HG03159 (cell line): ENCODE data around the gene HPD.
A peak's percentile ranks its signal among the peaks of the same experiment; 100 is the strongest.

ENCODE experiments used
- ATAC-seq: cut with Tn5 transposase; IDR thresholded peaks from one replicate; pipeline ENCODE4 v1.9.1; 2021; ENCODE audit warnings: mild to moderate bottlenecking, moderate library complexity; ENCODE audit not compliant: unreplicated experiment

Gene HPD

DNA sequence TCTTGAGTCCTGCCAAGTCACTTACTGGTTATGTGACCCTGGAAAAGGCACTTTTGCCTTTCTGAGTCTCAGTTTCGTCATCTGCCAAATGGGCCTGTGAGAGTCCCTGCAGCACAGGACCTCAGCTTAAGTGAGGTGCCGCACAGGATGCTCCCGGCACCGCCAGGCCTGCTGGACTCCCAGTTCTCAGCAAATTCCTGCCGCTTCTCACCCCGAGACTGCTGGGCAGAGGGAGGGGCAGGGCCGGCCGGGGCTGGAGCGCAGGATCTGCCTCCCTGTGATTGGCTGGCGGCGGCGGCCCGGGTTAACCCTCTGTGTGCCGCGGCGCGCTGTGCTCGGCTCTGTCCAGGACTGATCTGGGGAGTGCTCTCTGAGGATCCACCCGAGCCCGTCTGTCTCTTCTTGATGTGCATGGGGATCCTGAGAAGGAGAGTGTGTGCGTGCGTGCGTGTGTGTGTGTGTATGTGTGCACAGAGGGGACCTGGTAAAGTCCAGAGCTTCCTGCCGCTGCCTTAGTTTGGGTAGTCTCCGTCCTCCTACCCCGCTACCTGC, 46.3 kb downstream of the HPD start:
- no peak for ATAC-seq

DNA sequence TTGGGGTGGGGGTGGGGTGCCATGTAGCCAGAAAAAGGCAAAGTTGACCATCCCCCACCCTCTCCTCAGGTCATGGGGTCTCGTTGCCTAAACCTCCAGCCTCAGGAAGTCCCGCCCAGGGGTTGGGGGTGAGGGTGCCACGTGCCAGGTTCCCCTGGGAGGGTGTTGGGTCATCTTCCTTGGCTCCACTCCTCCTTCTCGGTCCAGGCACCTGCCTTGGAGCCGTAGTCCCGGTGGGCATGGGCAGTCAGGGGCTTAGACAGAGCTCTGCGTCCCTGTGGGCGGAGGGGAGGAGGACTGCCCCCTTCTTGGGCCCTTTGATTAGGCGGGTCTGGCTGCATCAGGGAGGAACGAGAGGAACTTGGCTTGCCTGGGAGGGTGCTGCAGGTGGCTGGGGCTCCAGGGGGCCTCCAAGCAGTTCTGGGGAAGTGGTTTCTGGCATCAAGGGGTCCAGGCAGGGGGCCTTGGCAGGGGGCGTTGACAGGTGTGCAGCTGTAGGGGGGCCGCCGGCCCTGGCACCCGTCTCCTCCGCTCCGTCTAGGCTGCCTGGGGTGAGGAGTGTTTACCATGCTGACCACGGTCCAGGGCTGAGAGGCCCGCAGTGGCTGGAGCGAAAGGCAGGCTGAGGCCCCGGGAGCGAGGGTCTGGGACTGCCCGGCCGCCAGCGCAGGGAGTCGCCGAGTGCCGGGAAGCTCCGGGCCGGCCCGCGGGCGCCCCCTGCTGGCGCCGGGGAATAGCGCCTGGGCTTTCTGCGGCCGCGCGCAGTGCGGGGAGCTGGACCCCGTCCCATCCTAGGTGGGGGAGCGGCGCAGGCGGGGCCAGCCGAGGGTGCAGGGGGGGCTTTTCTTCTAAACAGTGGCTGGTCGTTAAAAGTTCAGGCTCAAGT, 47.0 kb downstream of the HPD start:
- ATAC-seq = no peak

DNA sequence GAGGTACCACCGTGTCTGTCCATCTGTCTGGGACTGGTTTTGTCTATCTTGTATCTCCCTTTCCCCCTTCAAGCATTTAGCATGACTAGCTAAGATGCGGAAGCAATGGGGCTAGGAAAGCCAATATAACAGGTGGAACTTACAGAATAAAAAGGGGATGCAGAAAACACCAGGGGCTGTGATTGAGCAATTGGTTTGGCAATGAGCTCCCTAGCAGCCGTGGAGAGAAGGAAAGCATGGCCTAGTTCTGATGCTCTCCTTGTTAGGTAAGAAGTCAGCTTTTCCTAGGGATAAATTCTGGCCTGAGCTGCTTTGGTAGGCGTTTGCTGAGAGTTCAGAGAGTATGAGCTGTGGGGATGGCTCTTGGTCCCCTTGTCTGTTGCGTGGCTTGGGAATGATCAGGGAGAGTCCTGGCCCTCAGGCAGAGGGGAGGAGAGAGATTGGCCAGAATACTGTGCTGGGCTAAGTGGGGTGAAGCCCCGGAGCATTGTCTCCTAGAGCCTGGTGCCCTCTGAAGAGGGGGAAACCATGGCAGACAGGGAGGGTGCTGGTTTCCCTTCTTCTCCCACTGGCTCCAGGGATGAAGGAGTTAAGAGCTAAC, 47.7 kb downstream of the HPD start:
- ATAC-seq = no peak

DNA sequence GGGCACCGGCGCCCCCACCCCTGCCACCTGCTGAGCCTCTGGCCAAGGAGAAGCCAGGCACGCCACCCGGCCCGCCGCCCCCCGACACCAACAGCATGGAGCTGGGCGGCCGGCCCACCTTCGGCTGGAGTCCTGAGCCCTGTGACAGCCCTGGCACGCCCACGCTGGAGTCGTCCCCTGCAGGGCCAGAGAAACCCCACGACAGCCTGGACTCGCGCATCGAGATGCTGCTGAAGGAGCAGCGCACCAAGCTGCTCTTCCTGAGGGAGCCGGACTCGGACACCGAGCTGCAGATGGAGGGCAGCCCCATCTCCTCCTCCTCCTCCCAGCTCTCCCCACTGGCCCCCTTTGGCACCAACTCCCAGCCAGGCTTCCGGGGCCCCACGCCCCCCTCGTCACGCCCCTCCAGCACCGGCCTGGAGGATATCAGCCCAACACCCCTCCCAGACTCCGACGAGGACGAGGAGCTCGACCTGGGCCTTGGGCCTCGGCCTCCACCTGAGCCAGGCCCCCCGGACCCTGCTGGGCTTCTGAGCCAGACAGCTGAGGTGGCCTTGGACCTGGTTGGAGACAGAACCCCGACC, 48.3 kb downstream of the HPD start:
- ATAC-seq = no peak

DNA sequence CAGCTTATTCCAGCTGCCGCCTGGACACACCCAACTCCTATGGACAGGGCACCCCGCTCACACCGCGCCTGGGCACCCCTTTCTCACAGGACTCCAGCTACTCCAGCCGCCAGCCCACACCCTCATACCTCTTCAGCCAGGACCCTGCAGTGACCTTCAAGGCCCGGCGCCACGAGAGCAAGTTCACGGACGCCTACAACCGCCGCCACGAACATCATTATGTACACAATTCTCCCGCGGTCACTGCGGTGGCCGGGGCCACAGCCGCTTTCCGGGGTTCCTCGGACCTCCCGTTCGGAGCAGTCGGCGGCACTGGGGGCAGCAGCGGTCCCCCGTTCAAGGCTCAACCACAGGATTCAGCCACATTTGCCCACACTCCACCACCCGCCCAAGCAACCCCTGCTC, 48.9 kb downstream of the HPD start:
- ATAC-seq = no peak

DNA sequence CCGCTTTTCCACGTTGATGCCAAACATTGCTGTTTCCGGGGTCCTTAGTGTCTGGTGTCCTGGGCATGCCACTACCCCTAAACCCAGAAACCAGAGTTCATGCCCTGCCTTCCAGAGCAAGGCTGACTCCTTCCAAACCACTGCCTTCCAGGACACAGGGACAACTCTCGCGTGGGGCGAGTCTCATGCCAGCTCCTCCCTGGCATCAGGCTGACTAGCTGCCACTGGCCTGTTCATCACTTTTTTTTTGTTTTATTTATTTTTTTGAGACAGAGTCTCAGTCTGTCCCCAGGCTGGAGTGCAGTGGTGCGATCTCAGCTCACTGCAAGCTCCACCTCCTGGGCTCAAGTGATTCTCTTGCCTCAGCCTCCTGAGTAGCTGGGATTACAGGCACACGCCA, 50.0 kb downstream of the HPD start:
- ATAC-seq = no peak

DNA sequence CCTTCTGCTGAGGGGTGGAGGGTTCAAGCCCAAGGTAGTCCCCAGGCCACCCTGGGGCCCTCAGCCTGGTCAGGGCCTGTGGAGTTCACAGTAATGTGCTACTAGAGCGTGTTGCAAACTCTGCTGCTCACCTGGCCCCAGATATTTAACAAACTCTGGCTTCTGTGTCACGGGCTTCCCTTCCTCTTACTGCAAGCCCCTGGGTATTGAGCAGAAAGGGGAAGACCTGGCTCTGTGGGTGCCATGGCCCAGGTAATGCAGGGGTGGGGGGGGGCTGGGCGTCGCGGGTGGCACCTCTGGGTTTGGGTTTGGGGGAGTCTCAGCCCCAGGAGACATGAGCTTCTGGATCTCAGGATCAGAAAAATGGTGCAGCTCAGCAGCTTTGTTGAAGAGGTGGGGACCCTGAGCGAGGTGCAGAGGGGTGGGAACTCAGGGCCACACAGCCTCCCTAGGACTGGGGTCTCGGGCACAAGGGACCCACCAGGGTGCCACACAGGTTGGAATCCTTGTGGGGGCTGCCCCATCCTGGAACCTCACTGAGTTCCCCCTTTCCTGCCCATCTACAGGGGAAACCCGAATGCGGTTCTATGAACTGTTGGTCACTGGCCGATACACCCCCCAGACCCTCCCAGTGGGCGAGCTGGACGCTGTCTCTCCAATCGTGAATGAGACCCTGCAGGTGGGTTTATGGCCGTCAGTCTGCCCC, 50.9 kb downstream of the HPD start:
- no peak for ATAC-seq

DNA sequence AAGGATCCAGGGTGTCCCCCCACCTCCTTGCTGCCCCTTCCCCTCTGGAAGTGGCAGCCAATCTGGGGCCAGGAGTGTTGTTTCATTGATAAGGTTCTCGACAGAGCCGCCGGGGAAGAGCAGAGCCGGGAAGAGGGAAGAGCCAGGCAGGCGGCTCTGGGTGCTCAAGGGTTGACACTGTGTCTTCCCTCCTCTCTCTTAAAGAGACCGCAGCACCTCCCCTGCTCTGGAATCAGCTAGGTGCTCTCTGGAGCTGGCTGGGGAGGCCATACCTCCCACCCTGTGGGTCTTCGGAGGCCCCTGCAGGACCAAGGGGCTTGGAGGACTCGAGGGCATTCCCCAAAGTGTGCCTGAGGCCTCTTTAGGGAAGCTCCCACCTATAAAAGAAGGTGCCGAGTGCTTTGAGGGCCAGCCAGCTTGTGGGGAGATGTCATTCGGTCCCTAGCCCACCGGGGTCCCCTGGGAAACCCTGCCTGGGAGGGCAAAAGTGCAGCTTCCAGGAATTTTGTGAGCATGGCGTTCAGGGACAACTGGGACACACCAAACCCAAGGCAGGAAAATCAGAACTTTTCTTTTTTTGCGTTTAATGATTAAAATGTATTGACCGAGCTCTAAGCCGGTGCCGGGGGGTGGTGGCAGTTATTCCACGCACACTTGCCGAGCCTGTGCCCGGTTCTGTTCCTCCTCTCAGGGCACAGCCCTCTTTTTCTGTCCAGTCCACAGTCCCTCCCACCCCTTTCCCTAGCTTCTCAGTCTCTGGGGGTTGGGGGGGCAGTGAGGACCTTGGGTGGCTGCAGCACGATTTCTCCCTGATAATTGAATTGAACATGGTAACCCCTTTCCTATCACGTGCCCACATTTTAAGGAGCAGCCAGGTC, 51.9 kb downstream of the HPD start:
- no peak for ATAC-seq

DNA sequence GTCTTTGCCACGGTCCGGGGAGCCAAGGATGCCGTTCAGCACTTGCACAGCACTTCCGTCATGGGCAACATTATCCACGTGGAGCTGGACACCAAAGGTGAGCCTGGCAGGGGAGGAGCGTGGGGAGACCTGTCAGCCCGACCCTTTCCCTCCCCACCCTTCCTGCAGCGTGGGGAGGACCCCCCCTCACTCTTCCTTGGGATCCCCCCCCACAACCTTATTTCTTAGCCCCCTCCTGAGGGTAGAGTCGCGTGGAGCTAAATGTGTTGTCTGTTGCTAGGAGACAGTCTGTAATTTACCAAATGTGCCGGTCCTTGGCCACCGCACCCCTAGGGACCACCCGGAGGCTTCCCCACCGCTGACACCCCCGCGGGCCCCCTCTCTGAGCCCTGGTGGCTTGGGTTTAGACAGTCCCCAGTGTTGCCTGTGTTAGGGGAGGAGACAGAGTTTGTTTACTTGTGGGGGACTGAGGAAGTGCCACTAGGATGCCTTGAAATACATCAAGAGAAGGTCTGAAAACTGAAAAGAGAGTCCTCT, 52.6 kb downstream of the HPD start:
- ATAC-seq = no peak

DNA sequence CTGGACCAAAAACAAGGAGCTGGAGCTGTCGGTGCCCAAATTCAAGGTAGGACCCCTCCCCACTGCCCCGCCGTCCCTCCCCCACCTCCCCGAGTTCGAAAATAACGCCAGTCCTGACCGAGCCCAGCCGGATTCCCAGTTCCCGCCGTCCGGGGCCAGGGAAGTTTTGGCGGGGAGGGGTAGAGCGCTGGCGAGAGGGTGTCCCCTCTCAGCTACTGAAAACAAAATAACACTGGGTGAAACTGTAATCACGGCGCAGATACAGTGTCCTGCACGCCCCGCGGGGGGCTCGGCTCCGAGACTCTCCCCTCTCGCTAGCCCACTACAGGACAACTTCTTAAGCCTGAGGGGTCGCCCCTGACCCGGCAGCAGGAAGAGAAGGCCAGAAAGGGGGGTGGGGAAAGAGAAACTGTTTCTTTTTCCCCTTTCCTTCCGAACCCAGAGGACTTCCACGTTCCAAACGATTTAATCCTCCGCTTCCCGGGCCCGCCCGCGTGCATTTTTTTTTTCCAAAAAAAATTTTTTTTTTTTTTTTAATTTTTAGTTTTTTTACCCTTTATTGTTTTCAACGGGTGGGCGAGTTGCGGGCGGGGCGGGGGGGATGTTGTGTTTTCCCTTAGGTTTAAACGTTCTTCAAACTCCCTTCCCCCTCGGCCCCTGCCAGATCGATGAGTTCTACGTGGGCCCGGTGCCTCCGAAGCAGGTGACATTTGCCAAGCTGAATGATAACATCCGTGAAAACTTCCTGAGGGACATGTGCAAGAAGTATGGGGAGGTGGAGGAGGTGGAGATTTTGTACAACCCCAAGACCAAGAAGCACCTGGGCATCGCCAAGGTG, 53.3 kb downstream of the HPD start:
- ATAC-seq = no peak

DNA sequence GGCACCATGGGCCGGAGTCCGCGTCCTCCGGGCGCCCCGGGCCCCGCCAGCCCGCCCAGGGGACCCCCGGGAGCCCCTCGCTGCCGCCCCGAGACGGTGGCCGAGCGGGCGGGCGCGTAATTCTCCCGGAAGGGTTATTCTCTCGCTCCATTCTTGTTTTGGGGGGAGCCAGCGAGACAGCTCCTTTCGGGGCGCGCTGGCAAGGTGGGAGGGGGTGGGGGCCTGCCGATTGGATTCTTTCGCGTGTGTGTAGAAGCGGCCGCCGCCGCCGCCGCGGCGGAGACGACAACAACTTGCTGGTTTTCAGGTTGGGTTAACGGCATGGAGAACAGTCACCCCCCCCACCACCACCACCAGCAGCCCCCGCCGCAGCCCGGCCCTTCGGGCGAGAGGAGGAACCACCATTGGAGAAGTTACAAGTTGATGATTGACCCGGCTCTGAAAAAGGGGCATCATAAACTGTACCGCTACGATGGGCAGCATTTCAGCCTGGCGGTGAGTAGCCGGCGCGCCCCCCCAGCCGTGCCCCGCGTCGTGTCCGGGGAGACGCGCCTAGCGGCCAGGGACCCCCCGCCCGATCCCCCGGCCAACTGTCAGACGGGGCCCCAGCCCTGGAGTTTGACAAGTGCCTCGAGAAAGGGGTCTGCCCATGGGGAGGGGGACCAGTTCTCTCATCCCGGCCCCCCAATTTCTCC, 54.1 kb downstream of the HPD start:
- ATAC-seq = no peak

DNA sequence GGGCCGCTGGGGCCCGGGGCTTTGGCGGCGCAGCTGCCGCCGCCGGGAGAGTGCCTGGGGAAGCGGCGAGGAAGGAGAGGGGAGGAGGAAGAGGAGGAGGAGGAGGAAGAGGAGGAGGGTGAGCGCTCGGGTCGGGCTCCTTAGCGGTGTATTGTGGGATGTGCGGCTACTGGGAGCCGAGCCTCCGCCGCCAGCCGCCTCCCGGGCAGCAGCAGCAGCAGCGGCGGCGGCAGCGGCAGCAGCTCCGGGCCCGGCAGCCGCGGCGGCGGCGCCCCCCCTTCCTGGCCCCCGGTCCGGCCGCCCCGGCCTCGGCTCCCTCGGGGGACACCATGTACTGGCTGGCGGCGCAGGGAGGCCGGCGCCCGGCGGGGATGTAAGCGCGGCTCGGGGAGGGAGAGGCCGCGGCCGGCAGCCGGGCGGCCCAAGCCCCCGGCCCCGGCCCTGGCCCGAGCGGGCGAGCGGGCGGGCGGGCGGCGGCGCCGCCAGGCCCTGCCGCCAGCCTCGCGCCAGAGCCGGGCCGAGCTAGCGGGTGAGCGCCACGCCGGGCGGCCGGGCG, 54.7 kb downstream of the HPD start, which contains the start of gene SETD1B:
Gene SETD1B, plus strand, starts transcription at position 149 of the 556 bp plus-strand sequence. CDS start 729 bp downstream, outside the sequence.
- no peak for ATAC-seq

DNA sequence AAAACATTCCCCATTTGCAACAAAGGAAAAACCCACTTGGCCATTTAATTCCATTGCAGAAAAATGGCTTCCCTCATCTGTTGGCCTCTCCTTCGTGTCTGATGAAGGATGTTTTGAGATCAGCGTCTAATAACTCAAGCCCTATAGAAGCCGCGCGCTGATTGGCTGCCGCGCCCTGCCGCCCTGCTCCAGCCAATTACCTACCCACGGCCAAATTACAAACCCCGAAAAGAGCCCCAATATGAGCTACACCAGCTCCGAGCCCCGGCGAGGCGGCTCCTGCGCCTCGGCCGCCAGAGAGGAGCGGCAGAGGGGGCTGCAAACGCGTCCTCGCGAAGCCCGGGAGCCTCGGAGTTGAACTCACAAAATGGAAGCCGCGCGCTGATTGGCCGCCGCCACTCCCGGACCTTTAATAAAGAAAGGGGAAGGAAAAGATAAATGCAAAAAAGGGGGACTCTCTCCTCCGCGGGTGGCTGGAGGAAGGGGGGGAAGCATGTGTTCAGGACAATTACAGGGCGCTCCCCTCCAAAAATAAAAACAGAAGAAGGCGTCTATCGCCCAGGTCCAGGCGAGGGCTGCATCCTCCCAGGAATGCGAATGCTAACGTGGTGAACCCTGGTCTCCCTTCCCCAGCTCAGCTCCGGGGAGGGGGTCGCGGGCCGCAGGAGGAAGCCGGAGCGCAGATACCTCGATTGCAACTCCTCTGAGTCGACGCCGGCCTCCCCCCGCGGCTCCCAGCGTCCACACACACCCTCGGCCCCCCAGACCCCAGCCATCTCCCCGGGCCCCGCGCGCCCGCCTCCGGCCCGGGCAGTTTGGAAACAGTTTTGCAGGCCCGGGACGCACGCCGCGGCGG, 55.6 kb downstream of the HPD start:
- peak; percentile 38 for ATAC-seq

DNA sequence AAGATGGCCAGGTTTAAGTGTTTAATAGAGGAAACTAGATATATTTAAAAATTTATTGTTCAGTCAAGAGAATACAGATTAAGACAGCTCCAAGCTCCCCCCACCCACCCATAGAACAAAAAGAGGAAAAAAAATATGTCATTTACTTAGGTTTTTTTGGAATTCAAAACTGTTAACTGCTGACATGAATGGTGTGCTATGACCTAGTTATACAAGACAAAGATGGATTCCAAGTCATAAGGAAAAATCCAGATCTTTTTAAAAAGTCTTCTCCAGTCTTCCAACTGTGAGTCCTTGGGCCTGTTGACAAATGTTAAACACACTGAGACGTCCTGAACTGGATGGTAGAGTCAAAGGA, 56.2 kb downstream of the HPD start:
- no peak for ATAC-seq

DNA sequence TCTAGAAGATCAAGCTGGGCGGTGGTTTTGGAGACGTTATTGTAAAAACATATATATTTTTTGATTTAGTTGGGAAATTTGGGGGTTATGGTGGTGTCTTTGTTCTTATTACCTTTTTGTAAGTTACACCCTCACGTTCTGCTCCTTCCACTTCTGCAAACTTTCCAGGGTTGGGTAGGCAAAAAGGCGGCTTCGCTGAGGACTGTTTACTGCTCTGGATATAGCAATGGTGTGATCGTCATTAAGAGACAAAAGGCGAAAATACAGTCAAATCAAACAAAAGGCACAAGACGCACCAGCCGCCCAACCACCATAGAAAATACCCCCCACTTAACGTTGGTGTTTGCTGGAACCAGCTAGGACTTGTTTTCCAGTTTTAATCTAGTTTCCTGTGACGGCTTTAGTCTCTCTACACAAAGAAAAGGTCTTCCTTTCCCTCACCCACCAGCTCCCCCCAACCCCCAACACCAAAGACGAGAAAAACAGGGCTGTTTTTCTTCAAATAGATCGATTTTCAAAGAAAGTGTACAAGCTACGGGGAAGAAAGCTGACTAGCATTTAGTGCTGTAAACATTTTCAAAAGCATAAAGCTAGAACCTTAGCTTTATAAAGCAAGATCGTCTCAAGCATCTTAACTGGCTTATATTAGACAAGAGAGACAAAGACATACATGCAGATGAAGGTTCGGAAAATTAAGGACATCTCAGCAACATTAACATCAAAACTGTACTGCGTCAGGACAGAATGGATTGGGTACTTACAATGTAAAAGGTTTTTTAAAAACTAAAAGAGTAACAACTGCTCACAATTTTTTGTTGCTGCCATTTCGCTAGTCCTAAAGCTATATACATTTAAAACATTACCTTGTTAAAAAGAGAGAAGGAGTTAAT, 56.8 kb downstream of the HPD start:
- ATAC-seq = no peak
